Hepatocyte (in vitro differentiated cells): ENCODE data around the gene ZNF319. TPM values are rescaled to one million over a fixed set of nuclear protein-coding genes. Genes with fewer than 3 reads are reported as not detected.

Experiments
- DNase-seq: peaks from one replicate; pipeline ENCODE4 v3.0.0-alpha.2; 2016; ENCODE audit warnings: low spot score
- H2AFZ ChIP-seq: fragments of 200-600 bp; sonication (generic); 2 replicates; pipeline ENCODE4 v1.6.0; 2016; ENCODE audit warnings: antibody characterized with exemption, mild to moderate bottlenecking
- H3K27ac ChIP-seq: fragments of 200-600 bp; sonication (generic); 2 replicates; pipeline ENCODE4 v1.5.1; 2016; ENCODE audit warnings: mild to moderate bottlenecking
- H3K27me3 ChIP-seq: fragments of 200-600 bp; sonication (generic); 2 replicates; pipeline ENCODE4 v1.6.1; 2016
- H3K36me3 ChIP-seq: fragments of 200-600 bp; sonication (generic); replicated peaks from 2 replicates; pipeline ENCODE4 v1.5.1; 2016; ENCODE audit warnings: low read depth; ENCODE audit not compliant: insufficient read depth
- H3K4me1 ChIP-seq: fragments of 200-600 bp; sonication (generic); 2 replicates; pipeline ENCODE4 v1.5.1; 2016; ENCODE audit warnings: mild to moderate bottlenecking, moderate library complexity; ENCODE audit not compliant: insufficient read depth
- H3K4me2 ChIP-seq: fragments of 200-600 bp; sonication (generic); 2 replicates; pipeline ENCODE4 v1.6.0; 2016
- H3K4me3 ChIP-seq: fragments of 200-600 bp; sonication (generic); 2 replicates; pipeline ENCODE4 v1.5.1; 2016; ENCODE audit warnings: mild to moderate bottlenecking
- H3K79me2 ChIP-seq: fragments of 200-600 bp; sonication (generic); 2 replicates; pipeline ENCODE4 v1.6.0; 2017; ENCODE audit warnings: mild to moderate bottlenecking
- H3K9me2 ChIP-seq: fragments of 200-600 bp; sonication (generic); replicated peaks from 2 replicates; pipeline ENCODE4 v1.6.0; 2017; ENCODE audit warnings: mild to moderate bottlenecking; ENCODE audit not compliant: insufficient read depth
- H3K9me3 ChIP-seq: fragments of 200-600 bp; sonication (generic); 2 replicates; pipeline ENCODE4 v1.5.1; 2016; ENCODE audit warnings: low read depth, mild to moderate bottlenecking
- H4K20me1 ChIP-seq: fragments of 200-600 bp; sonication (generic); 2 replicates; pipeline ENCODE4 v1.6.0; 2016; ENCODE audit warnings: mild to moderate bottlenecking; ENCODE audit not compliant: insufficient read depth, poor library complexity, severe bottlenecking
- EZH2 ChIP-seq: fragments of 200-600 bp; sonication (generic); IDR thresholded peaks from 2 replicates; pipeline ENCODE4 v1.6.1; 2016; ENCODE audit warnings: antibody characterized with exemption, mild to moderate bottlenecking, borderline replicate concordance
- EZH2phosphoT487 ChIP-seq: fragments of 200-600 bp; sonication (generic); IDR thresholded peaks from one replicate; pipeline ENCODE4 v1.6.1; 2018; ENCODE audit warnings: antibody characterized with exemption, mild to moderate bottlenecking, low read depth, moderate library complexity; ENCODE audit not compliant: unreplicated experiment, severe bottlenecking
- WGBS: methylation state at CpG from one replicate; pipeline ENCODE4 v1.1.6; 2016; ENCODE audit warnings: low lambda C conversion rate; ENCODE audit errors: missing lambda C conversion rate; 5-methylcytosine and 5-hydroxymethylcytosine counted together
- polyA plus RNA-seq: library from polyadenylated mRNA; unstranded; fragments of >200 nt; fragmentation: Nextera tagmentation; extraction: Ambion mirVana; gene quantifications from 2 replicates; pipeline ENCODE4 v1.2.1, GENCODE V29; 2016
- total RNA-seq: library from RNA; depleted of rRNA; stranded (reverse); fragments of >200 nt; gene quantifications from 2 replicates; pipeline ENCODE4 v1.2.3, GENCODE V29; 2014
- TF ChIP-seq, protein P1 (sequence below): fragments of 200-600 bp; sonication (generic); IDR thresholded peaks from 2 replicates; pipeline ENCODE4 v1.5.1; 2016; ENCODE audit warnings: antibody characterized with exemption, mild to moderate bottlenecking; ENCODE audit not compliant: poor library complexity

ZNF319 gene
- total and polyA plus RNA-seq, 2 experiments from 2014 or later, result 5.3 to 8.3 TPM

- H4K20me1 ChIP-seq, result no peaks in the 10 kb centered on the region
- H3K27me3 ChIP-seq, result no peaks in the 10 kb centered on the region
- H3K36me3 ChIP-seq, result no peaks in the 10 kb centered on the region
- no peak overlapping the region for H3K27ac ChIP-seq
- H2AFZ ChIP-seq, result no peak overlapping the region
- WGBS, result 85% methylated on average over 9 of the region's 9 CpGs
- no peaks in the 10 kb centered on the region for H3K4me1 ChIP-seq
- no peaks in the 10 kb centered on the region for H3K9me2 ChIP-seq
- DNase-seq, result no peak
- H3K79me2 ChIP-seq, result no peaks in the 10 kb centered on the region
- H3K4me3 ChIP-seq, result no peak overlapping the region
- no peak overlapping the region for H3K4me2 ChIP-seq
- TF ChIP-seq EZH2 (no peak), EZH2phosphoT487 (no peak)
- TF ChIP-seq, protein P1, sequence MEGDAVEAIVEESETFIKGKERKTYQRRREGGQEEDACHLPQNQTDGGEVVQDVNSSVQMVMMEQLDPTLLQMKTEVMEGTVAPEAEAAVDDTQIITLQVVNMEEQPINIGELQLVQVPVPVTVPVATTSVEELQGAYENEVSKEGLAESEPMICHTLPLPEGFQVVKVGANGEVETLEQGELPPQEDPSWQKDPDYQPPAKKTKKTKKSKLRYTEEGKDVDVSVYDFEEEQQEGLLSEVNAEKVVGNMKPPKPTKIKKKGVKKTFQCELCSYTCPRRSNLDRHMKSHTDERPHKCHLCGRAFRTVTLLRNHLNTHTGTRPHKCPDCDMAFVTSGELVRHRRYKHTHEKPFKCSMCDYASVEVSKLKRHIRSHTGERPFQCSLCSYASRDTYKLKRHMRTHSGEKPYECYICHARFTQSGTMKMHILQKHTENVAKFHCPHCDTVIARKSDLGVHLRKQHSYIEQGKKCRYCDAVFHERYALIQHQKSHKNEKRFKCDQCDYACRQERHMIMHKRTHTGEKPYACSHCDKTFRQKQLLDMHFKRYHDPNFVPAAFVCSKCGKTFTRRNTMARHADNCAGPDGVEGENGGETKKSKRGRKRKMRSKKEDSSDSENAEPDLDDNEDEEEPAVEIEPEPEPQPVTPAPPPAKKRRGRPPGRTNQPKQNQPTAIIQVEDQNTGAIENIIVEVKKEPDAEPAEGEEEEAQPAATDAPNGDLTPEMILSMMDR, result no peak
- no peaks in the 10 kb centered on the region for H3K9me3 ChIP-seq
These were observed 55.3 kb downstream of the ZNF319 start for GRCh38 chr16:57944970-57945739.

Other genes starting within 250 kb of the ZNF319 start
- 41.4 and 49.7 TPM in 2 replicates for gene KIFC3, start 198.2 kb downstream of the ZNF319 start, total RNA-seq
- 55.3 and 66.5 TPM in 2 replicates for gene KIFC3, start 198.2 kb downstream of the ZNF319 start, polyA plus RNA-seq
- not detected in 2 replicates for gene CNGB1, start 29.5 kb downstream of the ZNF319 start, total RNA-seq
- not detected in 2 replicates for gene CNGB1, start 29.5 kb downstream of the ZNF319 start, polyA plus RNA-seq
- 17.6 and 18.2 TPM in 2 replicates for gene USB1, start 735 bp upstream of the ZNF319 start, total RNA-seq
- gene USB1, start 735 bp upstream of the ZNF319 start, polyA plus RNA-seq, result 45.3 and 47.7 TPM in 2 replicates
- 34.2 and 39.0 TPM in 2 replicates for gene MMP15, start 25.1 kb upstream of the ZNF319 start, total RNA-seq
- gene MMP15, start 25.1 kb upstream of the ZNF319 start, polyA plus RNA-seq, result 56.1 and 63.4 TPM in 2 replicates
- gene CFAP20, start 128.7 kb upstream of the ZNF319 start, total RNA-seq, result 71.2 and 71.6 TPM in 2 replicates
- gene CFAP20, start 128.7 kb upstream of the ZNF319 start, polyA plus RNA-seq, result 74.6 and 78.1 TPM in 2 replicates
- 51.5 and 58.0 TPM in 2 replicates for gene CSNK2A2, start 197.4 kb upstream of the ZNF319 start, total RNA-seq
- gene CSNK2A2, start 197.4 kb upstream of the ZNF319 start, polyA plus RNA-seq, result 21.7 and 23.4 TPM in 2 replicates